ENCODE results near the gene ANXA9.

The ANXA9 gene

GRCh38 chr1:150981805-150982712 is at the start of gene ANXA9:
ANXA9 (plus strand) TSS chr1:150982292; CDS start chr1:150983106, 814 bp downstream.
- DNase-seq (ENCODE audit: low spot score), result no peak

DNA sequence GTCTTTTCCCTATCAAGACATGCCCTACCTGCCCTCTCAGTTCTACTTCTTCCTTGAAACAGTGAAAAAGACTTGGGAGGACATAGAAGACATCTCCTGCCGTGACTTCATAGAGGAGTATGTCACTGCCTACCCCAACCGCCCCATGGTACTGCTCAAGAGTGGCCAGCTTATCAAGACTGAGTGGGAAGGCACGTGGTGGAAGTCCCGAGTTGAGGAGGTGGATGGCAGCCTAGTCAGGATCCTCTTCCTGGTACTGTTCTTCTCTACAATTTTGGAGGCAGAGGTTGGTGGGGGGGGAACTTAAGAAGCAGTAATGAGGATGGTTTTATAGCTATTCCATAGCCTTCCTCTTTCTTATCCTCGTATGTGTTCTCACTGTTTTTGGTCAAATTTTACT is 37.2 kb upstream of the ANXA9 start:
- no peak for DNase-seq (ENCODE audit: low spot score)

- no peak for DNase-seq (ENCODE audit: low spot score)
Observed at GRCh38 chr1:150954708-150955107, 27.4 kb upstream of the ANXA9 start.

- no peak for DNase-seq (ENCODE audit: low spot score)
Observed at GRCh38 chr1:150955280-150955679, 26.8 kb upstream of the ANXA9 start.

- DNase-seq (ENCODE audit: low spot score), result no peak
Observed at GRCh38 chr1:150957666-150958065, 24.4 kb upstream of the ANXA9 start.

GRCh38 chr1:150960646-150961045 is 21.4 kb upstream of the ANXA9 start:
- no peak for DNase-seq (ENCODE audit: low spot score)

- DNase-seq (ENCODE audit: low spot score), result no peak
Observed at GRCh38 chr1:150961756-150962155, 20.3 kb upstream of the ANXA9 start.

- DNase-seq (ENCODE audit: low spot score), result no peak
Observed at GRCh38 chr1:150963321-150964163, 18.6 kb upstream of the ANXA9 start.

DNA sequence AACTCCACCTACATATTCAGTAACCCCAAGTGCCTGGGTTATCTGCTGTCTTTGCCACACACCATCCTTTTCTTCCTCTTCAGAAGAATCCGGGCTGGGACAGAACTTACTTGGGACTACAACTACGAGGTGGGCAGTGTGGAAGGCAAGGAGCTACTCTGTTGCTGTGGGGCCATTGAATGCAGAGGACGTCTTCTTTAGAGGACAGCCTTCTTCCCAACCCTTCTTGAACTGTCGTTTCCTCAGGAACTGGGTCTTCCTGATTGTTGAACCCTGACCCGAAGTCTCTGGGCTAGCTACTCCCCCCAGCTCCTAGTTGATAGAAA is 18.0 kb upstream of the ANXA9 start:
- DNase-seq (ENCODE audit: low spot score), result no peak

DNA sequence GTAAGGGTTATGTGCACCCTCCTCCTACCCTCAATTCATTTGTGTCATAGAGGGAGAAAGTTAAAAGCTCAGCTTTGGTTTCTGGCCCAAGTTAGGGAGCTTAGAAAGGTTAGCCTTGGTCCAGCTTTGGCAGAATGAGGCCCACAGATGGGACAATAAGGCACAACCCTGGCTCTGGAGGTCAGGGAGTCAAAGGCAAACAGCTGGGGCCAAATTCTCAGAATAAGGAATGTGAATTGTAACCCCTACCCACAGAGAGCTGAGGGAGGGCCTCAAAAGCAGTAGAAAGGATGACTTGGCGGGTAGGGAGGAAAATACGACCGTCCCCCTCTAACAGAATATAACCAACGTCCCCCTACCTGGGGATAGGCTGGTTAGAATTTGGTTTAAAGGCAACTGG is 16.5 kb upstream of the ANXA9 start:
- DNase-seq (ENCODE audit: low spot score), result no peak

GRCh38 chr1:150966011-150966410 is 16.1 kb upstream of the ANXA9 start:
- no peak for DNase-seq (ENCODE audit: low spot score)

DNA sequence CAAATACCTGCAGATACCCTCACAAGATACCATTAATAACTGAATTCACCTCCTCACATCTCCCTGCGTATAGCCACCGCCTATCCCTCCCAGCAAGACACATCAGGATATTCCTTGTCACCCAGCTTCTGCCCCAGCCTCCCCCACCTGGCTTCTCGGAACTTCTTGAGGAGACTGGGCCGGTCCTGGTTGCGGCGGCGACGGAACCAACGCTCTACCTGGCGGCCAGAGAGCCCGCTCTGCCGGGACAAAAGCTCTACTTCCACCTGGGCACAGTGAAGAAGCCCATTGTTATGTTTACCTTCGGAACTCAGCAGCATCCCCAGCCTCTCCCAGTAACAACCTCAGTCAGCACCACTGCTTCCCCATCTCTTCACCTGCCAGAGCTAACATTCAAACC is 14.2 kb upstream of the ANXA9 start:
- DNase-seq (ENCODE audit: low spot score), result no peak

GRCh38 chr1:150968491-150968890 is 13.6 kb upstream of the ANXA9 start:
- no peak for DNase-seq (ENCODE audit: low spot score)

DNA sequence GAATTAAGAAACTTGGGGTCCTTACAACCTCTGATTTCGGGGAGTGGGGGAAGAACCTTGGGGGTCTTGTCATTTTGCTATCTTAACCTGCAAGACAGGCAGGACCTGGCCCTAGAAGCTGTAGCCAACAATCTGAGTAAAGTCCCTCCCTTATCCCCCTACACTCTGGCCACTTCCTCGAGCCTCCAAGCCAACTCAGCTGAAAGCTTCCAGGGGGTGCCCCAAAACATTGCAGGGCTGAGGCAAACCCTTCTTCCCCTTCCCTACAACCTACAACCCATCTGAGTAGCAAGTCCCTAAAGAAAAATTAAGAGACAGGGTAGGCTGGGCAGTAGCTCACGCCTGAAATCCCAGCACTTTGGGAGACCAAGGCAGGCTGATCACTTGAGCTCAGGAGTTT is 12.5 kb upstream of the ANXA9 start:
- DNase-seq (ENCODE audit: low spot score), result no peak

- no peak for DNase-seq (ENCODE audit: low spot score)
Observed at GRCh38 chr1:150970808-150971582, 11.1 kb upstream of the ANXA9 start.

DNA sequence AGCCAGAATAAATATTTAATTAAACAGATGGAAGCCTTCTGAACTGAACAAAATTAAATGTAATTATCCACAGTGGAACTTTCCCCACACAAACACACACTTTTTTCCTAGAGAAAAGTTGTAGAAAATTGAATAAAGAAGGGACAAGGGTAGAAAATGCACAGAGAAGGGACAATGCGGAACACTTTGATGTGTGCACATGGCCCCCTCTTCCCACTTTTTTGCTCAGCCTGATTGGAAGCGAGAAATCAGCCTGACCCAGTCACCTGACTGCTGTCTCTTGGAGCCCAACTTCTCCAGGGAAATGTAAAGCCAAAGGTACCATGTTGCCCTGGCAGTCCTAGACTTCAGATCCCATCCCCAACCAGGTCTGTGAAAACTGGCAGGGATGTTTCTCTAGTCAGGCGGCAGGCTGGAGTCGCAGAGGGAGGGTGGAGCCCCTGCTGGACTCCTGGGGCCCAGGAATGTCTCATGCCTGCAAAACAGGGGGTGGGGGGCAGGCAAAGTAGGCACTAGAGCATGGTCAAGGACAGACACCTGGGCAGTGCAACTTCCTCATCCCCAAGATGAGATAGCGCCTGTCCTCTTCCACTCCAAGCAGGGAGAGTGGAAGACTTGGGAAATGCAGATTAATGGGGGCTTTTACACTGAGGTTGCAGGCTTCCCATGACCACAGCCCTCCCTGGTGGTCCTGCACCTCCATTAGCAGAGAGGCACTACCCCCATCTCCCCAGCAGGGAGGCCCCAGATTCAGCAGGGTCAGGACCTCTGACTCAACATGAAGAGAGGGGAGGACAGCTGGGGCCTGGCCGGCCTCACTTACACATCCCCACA is 10.3 kb upstream of the ANXA9 start:
- DNase-seq (ENCODE audit: low spot score), result no peak

DNA sequence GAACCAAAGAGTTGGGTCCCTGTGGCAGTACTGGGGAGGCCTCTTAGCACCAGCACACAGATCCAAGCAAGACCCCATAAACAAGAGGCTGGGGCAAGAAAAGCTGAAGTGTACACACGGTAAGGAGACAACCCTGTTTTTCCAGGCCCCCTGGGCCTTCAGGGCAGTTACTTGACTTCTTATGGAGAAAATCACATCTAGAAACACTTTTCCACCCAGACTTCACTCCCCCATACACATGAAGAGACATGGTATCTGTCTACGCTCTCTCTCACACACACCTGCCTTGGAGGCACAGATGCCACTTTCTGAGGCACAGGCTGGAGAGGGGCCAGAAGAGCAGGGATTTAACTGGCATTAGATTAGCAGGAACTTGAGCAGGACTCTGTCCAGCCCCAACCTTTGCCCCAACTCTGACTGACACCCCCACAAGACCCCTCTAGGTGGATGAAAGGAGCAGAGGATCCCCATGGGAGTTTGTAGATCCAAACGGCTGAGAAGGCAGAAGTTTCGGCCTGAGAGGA is 9.6 kb upstream of the ANXA9 start:
- no peak for DNase-seq (ENCODE audit: low spot score)

- no peak for DNase-seq (ENCODE audit: low spot score)
Observed at GRCh38 chr1:150973258-150973835, 8.7 kb upstream of the ANXA9 start.

DNA sequence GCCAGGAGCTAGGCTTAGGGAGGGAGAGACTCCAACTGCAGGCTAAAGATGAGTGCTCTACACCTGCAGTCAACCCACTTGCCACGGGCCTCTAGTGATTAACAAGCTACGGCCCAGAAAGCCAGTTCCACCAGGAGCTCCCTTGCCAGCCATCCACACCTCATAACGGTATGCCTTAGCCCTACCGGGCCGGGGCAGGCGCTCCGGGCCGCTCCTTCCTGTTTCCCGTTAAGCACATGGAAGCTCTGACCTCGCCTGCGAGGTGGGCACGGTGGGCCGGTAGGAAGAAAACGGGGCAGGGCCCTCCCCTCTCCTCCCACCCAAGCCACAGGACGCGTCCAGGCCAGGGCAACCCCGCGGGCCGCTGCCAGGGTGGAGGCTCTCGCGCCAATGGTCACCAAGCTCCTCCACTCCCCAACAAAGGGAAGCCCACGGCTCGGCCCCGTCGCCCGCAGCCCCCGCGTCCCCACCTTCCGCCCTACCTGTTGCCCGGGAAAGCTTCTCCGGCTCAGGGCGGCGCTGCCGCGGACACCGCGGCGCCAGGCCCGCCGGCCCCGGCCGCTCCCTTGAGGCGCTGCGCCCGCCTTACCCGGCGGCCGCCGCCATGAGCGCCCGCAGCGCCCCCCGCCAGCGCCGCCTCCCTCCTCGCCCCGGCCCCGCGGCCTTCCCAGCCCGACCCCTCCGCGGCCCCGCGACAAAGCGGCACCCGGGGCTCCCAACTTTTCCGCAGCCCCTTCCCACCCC is 8.1 kb upstream of the ANXA9 start:
- no peak for DNase-seq (ENCODE audit: low spot score)

Measured in COLO829 (cell line).